Measurements from ENCODE around the gene MKLN1. TPM values are rescaled to one million over a fixed set of nuclear protein-coding genes. Genes with fewer than 3 reads are reported as not detected.

Gene MKLN1
- total RNA-seq, 1 experiment from 2014 or later: 61.1 TPM

GRCh38 chr7:131455001-131455400, 127.3 kb downstream of the MKLN1 start:
- Histone ChIP-seq H3K36me3 (ENCODE audit: low read depth) (peaks cover 26% of the 10 kb centered on the region), H3F3A (ENCODE audit: insufficient read depth, low read depth) (peaks cover 6% of the 10 kb centered on the region; the same call in 1 of the 2 replicates), H3K4me3 (no peak overlapping the region), H3K27ac (no peak overlapping the region), H3K79me2 (ENCODE audit: low read depth) (no peaks in the 10 kb centered on the region), H3K27me3 (ENCODE audit: insufficient read depth, low read depth) (no peaks in the 10 kb centered on the region), H3K9me3 (ENCODE audit: insufficient read depth, low read depth) (no peaks in the 10 kb centered on the region), H4K20me1 (ENCODE audit: insufficient read depth) (no peaks in the 10 kb centered on the region), H3K9me2 (ENCODE audit: insufficient read depth) (peaks cover 8% of the 10 kb centered on the region), H3K4me1 (replicated peaks; ENCODE audit: insufficient read depth) (peaks cover 9% of the 10 kb centered on the region), H2AFZ (no peak overlapping the region), H3K4me2 (no peak overlapping the region)
- intact Hi-C loops (cut with micrococcal nuclease; ENCODE audit: unreplicated experiment): no loop called here
- TF ChIP-seq EZH2 (IDR thresholded peaks at IDR 0.05; ENCODE audit: low read depth) (no peak), CTCF (conservative IDR thresholded peaks at IDR 0.05) (no peak)
- ChIA-PET CTCF (no interaction called here), POLR2A (ENCODE audit: unreplicated experiment) (no interaction called here)
- BruUV-seq (replicated peaks): no TSS peak
- DNase-seq: no peak

- POLR2A ChIA-PET (ENCODE audit: unreplicated experiment): interaction anchor here (0.7 kb wide), 1 partner anchor 220 kb away, joined by 3 read pairs; no protein-coding TSS in a partner anchor
- intact Hi-C loops (cut with micrococcal nuclease; ENCODE audit: unreplicated experiment): no loop called here
- Histone ChIP-seq H3K4me2 (no peak overlapping the region), H3K36me3 (ENCODE audit: low read depth) (peaks cover 30% of the 10 kb centered on the region), H3K4me3 (no peak overlapping the region), H3K79me2 (ENCODE audit: low read depth) (no peaks in the 10 kb centered on the region), H2AFZ (no peak overlapping the region), H4K20me1 (ENCODE audit: insufficient read depth) (no peaks in the 10 kb centered on the region), H3K9me3 (ENCODE audit: insufficient read depth, low read depth) (no peaks in the 10 kb centered on the region), H3K27ac (no peak overlapping the region), H3F3A (ENCODE audit: insufficient read depth, low read depth) (peaks cover 6% of the 10 kb centered on the region; the same call in 1 of the 2 replicates), H3K27me3 (ENCODE audit: insufficient read depth, low read depth) (no peaks in the 10 kb centered on the region), H3K4me1 (replicated peaks; ENCODE audit: insufficient read depth) (peaks cover 9% of the 10 kb centered on the region), H3K9me2 (ENCODE audit: insufficient read depth) (peaks cover 8% of the 10 kb centered on the region)
- CTCF ChIA-PET: interaction anchor here (0.6 kb wide), 1 partner anchor 567 kb away, joined by 4 read pairs; no protein-coding TSS in a partner anchor
- TF ChIP-seq EZH2 (IDR thresholded peaks at IDR 0.05; ENCODE audit: low read depth) (no peak), CTCF (conservative IDR thresholded peaks at IDR 0.05) (no peak)
- DNase-seq: no peak
- BruUV-seq (replicated peaks): no TSS peak
Observed at GRCh38 chr7:131455546-131455945, 127.9 kb downstream of the MKLN1 start.

- H3K9me2 ChIP-seq (ENCODE audit: insufficient read depth): peaks cover 8% of the 10 kb centered on the region
- no peaks in the 10 kb centered on the region for H3K79me2 ChIP-seq (ENCODE audit: low read depth)
- intact Hi-C loops (cut with micrococcal nuclease; ENCODE audit: unreplicated experiment): no loop called here
- H2AFZ ChIP-seq: no peak overlapping the region
- H3K4me1 ChIP-seq (replicated peaks; ENCODE audit: insufficient read depth): peaks cover 9% of the 10 kb centered on the region
- H3K36me3 ChIP-seq (ENCODE audit: low read depth): peaks cover 30% of the 10 kb centered on the region
- peaks cover 6% of the 10 kb centered on the region; the same call in 1 of the 2 replicates for H3F3A ChIP-seq (ENCODE audit: insufficient read depth, low read depth)
- TF ChIP-seq EZH2 (IDR thresholded peaks at IDR 0.05; ENCODE audit: low read depth): no peak
- no peak for TF ChIP-seq CTCF (conservative IDR thresholded peaks at IDR 0.05)
- H4K20me1 ChIP-seq (ENCODE audit: insufficient read depth): no peaks in the 10 kb centered on the region
- no peak overlapping the region for H3K4me2 ChIP-seq
- H3K27ac ChIP-seq: no peak overlapping the region
- no TSS peak for BruUV-seq (replicated peaks)
- no peaks in the 10 kb centered on the region for H3K9me3 ChIP-seq (ENCODE audit: insufficient read depth, low read depth)
- no peak overlapping the region for H3K4me3 ChIP-seq
- H3K27me3 ChIP-seq (ENCODE audit: insufficient read depth, low read depth): no peaks in the 10 kb centered on the region
- CTCF ChIA-PET: interaction anchor here (0.7 kb wide), 1 partner anchor 1525 kb away, joined by 3 read pairs; no protein-coding TSS in a partner anchor
- no peak for DNase-seq
- POLR2A ChIA-PET (ENCODE audit: unreplicated experiment): no interaction called here
Observed at GRCh38 chr7:131456338-131456737, 128.7 kb downstream of the MKLN1 start.
